CD8-positive, alpha-beta memory T cell (primary cell): Measurements from ENCODE around the gene WDR35. TPM values are rescaled to one million over a fixed set of nuclear protein-coding genes. Genes with fewer than 3 reads are reported as not detected.
"Not testable (repeated sequence)": the region's sequence is repeated elsewhere in the genome, so short reads cannot be mapped to it uniquely, and the experiment has no call there.

Source experiments
- CTCF ChIA-PET: fragments of 350-600 bp; sonication (Branson Sonifier 250); formaldehyde crosslinking; loops from one replicate; lab custom pipeline; 2021; ENCODE audit warnings: antibody characterized with exemption; lab: Charles Lee
- POLR2A ChIA-PET: fragments of 350-600 bp; sonication (Branson Sonifier 250); formaldehyde crosslinking; loops from one replicate; lab custom pipeline; 2021; ENCODE audit warnings: antibody characterized with exemption; lab: Charles Lee
- DNase-seq, 5 donors: peaks; one replicate each; pipeline versions ENCODE4 v3.0.0 to v3.0.0-alpha.2; 2020 to 2022; ENCODE audit warnings: mixed read lengths in 1 of 5
- H3K27ac ChIP-seq: one replicate; pipeline ENCODE4 v1.7.0; 2013; ENCODE audit warnings: low read depth, mild to moderate bottlenecking, low read length, moderate library complexity
- H3K27me3 ChIP-seq: 2 replicates; pipeline ENCODE4 v1.7.0; 2013; ENCODE audit warnings: low read length, mild to moderate bottlenecking; ENCODE audit not compliant: insufficient read depth, poor library complexity, severe bottlenecking
- H3K36me3 ChIP-seq: 2 replicates; pipeline ENCODE4 v1.7.0; 2013; ENCODE audit warnings: mild to moderate bottlenecking, low read length, moderate library complexity; ENCODE audit not compliant: insufficient read depth
- H3K4me1 ChIP-seq: 2 replicates; pipeline ENCODE4 v1.7.0; 2013; ENCODE audit warnings: mild to moderate bottlenecking, low read length, moderate library complexity; ENCODE audit not compliant: insufficient read depth
- H3K4me3 ChIP-seq: 2 replicates; pipeline ENCODE4 v1.7.0; 2013; ENCODE audit warnings: mild to moderate bottlenecking, low read length
- H3K9me3 ChIP-seq: 2 replicates; pipeline ENCODE4 v1.7.0; 2013; ENCODE audit warnings: mild to moderate bottlenecking, low read length
- H3K27ac Mint-ChIP-seq, 8 donors: one replicate each; pipeline ENCODE4 v1.8.0; 2020 to 2021; ENCODE audit warnings: mixed read lengths in 8 of 8, mild to moderate bottlenecking in 6 of 8, inconsistent platforms in 3 of 8, moderate library complexity in 3 of 8
- H3K27me3 Mint-ChIP-seq, 2 donors: one replicate each; pipeline ENCODE4 v1.8.0; 2020 to 2021; ENCODE audit warnings: mixed read lengths in 2 of 2, mild to moderate bottlenecking in 1 of 2, moderate library complexity in 1 of 2
- H3K36me3 Mint-ChIP-seq, 3 donors: one replicate each; pipeline ENCODE4 v1.8.0; 2020 to 2021; ENCODE audit warnings: mixed read lengths in 3 of 3, inconsistent platforms in 1 of 3, mild to moderate bottlenecking in 1 of 3
- H3K4me1 Mint-ChIP-seq, 3 donors: one replicate each; pipeline ENCODE4 v1.8.0; 2020 to 2021; ENCODE audit warnings: mixed read lengths in 3 of 3, inconsistent platforms in 1 of 3, mild to moderate bottlenecking in 1 of 3
- H3K4me3 Mint-ChIP-seq, 7 donors: one replicate each; pipeline ENCODE4 v1.8.0; 2020 to 2021; ENCODE audit warnings: mixed read lengths in 7 of 7, mild to moderate bottlenecking in 6 of 7, moderate library complexity in 4 of 7, inconsistent platforms in 2 of 7
- H3K9me3 Mint-ChIP-seq, 5 donors: one replicate each; pipeline ENCODE4 v1.8.0; 2020 to 2022; ENCODE audit warnings: mixed read lengths in 5 of 5, mild to moderate bottlenecking in 3 of 5, moderate library complexity in 2 of 5, inconsistent platforms in 1 of 5
- polyA plus RNA-seq: library from polyadenylated mRNA; unstranded; fragments of 300-500 nt; fragmentation: Illumina TruSeq; gene quantifications from one replicate; pipeline ENCODE4 v1.2.3, GENCODE V29; 2021
- total RNA-seq, 2 experiments: library from RNA; stranded (reverse); gene quantifications; one replicate each; pipeline ENCODE4 v1.2.3, GENCODE V29; 2021

The WDR35 gene
- total and polyA plus RNA-seq, 3 experiments from 2014 or later, result 1.6 to 12.0 (median 11.0) TPM

- Mint-ChIP-seq H3K4me1 (no peaks in the 10 kb centered on the region), H3K27me3 (no peaks in the 10 kb centered on the region), H3K9me3 (peaks cover 20 to 44% (median 33%) of the 10 kb centered on the region in 5 donors), H3K36me3 (peaks cover 34 to 69% (median 57%) of the 10 kb centered on the region in 3 donors), H3K27ac (no peak overlapping the region), H3K4me3 (no peak overlapping the region)
- ChIA-PET CTCF (no interaction called here), POLR2A (no interaction called here)
- no peak for DNase-seq
- Histone ChIP-seq H3K36me3 (peaks cover 4% of the 10 kb centered on the region), H3K4me3 (no peak overlapping the region), H3K27me3 (no peaks in the 10 kb centered on the region), H3K9me3 (peaks cover 7% of the 10 kb centered on the region), H3K4me1 (no peaks in the 10 kb centered on the region), H3K27ac (no peak overlapping the region)
These were observed 60.7 kb downstream of the WDR35 start for GRCh38 chr2:19929226-19929625.

- H3K27me3 ChIP-seq, H3K4me3 ChIP-seq, CTCF ChIA-PET, H3K4me1 ChIP-seq, DNase-seq, H3K27ac ChIP-seq, POLR2A ChIA-PET, H3K4me1 Mint-ChIP-seq, H3K27me3 Mint-ChIP-seq, H3K36me3 ChIP-seq, H3K4me3 Mint-ChIP-seq, H3K9me3 ChIP-seq, H3K27ac Mint-ChIP-seq: not testable (repeated sequence)
- Mint-ChIP-seq H3K9me3 (peaks cover 23 to 44% (median 33%) of the 10 kb centered on the region in 5 donors), H3K36me3 (peaks cover 38 to 69% (median 67%) of the 10 kb centered on the region in 3 donors)
These were observed 62.1 kb downstream of the WDR35 start for GRCh38 chr2:19927816-19928215.

GRCh38 chr2:19924526-19924925 is 65.4 kb downstream of the WDR35 start:
- H3K27ac ChIP-seq, H3K4me3 Mint-ChIP-seq, H3K4me3 ChIP-seq, H3K27me3 ChIP-seq, H3K36me3 ChIP-seq, H3K27me3 Mint-ChIP-seq, DNase-seq, H3K4me1 Mint-ChIP-seq, CTCF ChIA-PET, H3K9me3 ChIP-seq, H3K27ac Mint-ChIP-seq, POLR2A ChIA-PET, H3K4me1 ChIP-seq: not testable (repeated sequence)
- H3K36me3 Mint-ChIP-seq, result peaks cover 36 to 75% (median 54%) of the 10 kb centered on the region in 3 donors
- peaks cover 23 to 35% (median 31%) of the 10 kb centered on the region in 5 donors for H3K9me3 Mint-ChIP-seq

DNA sequence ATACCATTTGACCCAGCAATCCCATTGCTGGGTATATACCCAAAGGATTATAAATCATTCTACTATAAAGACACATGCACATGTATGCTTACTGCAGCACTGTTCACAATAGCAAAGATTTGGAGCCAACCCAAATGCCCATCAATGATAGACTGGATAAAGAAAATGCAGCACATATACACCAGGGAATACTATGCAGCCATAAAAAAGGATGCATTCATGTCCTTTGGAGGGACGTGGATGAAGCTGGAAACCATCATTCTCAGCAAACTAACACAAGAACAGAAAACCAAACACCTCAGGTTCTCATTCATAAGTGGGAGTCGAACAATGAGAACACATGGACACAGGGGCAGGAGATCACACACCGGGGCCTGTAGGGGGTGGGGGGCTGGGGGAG is 67.7 kb downstream of the WDR35 start:
- CTCF ChIA-PET, H3K36me3 ChIP-seq, H3K27me3 Mint-ChIP-seq, H3K4me1 ChIP-seq, H3K9me3 ChIP-seq, H3K4me3 ChIP-seq, H3K4me3 Mint-ChIP-seq, H3K27ac Mint-ChIP-seq, H3K27me3 ChIP-seq, H3K27ac ChIP-seq, POLR2A ChIA-PET, DNase-seq, H3K4me1 Mint-ChIP-seq: not testable (repeated sequence)
- Mint-ChIP-seq H3K9me3 (peaks cover 9 to 15% (median 12%) of the 10 kb centered on the region in 5 donors), H3K36me3 (peaks cover 42 to 63% (median 43%) of the 10 kb centered on the region in 3 donors)

GRCh38 chr2:19916385-19916950 is 73.4 kb downstream of the WDR35 start:
- Mint-ChIP-seq H3K27ac (no peak overlapping the region), H3K9me3 (no peaks in the 10 kb centered on the region), H3K4me3 (no peak overlapping the region), H3K36me3 (peaks cover 20 to 32% (median 30%) of the 10 kb centered on the region in 3 donors), H3K27me3 (no peaks in the 10 kb centered on the region), H3K4me1 (peaks cover 0 to 1% (median 0%) of the 10 kb centered on the region in 3 donors)
- DNase-seq, result no peak
- CTCF ChIA-PET, result no interaction called here
- Histone ChIP-seq H3K4me1 (no peaks in the 10 kb centered on the region), H3K27me3 (no peaks in the 10 kb centered on the region), H3K9me3 (no peaks in the 10 kb centered on the region), H3K36me3 (no peaks in the 10 kb centered on the region), H3K4me3 (no peak overlapping the region), H3K27ac (no peak overlapping the region)
- POLR2A ChIA-PET, result no interaction called here

DNA sequence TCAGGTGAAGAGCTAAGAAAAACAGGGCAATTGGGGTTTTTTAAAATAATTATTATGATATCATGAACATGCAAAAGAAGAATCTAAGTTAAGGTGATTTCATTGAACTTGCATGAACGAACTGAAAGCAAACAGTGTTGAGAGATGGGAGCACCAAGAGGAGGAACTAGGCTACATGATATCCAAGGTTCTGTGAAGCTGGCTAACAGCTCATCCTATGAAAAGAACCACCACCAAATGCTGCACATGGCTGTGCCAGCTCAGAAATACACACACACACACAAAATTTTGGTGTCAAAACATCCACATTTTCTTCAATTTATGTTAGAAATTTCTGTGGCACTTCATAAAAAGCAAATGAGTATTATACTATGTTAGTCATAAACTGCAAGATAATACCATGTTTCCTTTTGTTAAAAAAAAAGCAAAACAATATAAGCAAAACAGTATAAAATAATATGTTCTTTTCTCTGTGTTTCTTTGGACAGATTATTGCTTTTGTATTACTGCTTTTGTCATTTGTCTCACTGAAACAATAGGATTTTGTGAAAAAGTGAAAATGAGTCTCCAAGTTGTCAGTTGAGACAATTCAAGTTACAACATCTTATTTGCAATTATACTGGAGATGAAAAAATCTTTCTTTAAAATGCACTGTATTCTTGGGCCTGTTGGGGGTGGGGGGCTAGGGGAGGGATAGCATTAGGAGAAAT is 75.5 kb downstream of the WDR35 start:
- peaks cover 16 to 24% (median 21%) of the 10 kb centered on the region in 3 donors for H3K36me3 Mint-ChIP-seq
- peaks cover 0 to 1% (median 0%) of the 10 kb centered on the region in 3 donors for H3K4me1 Mint-ChIP-seq
- H3K4me3 Mint-ChIP-seq, result no peak overlapping the region
- no peaks in the 10 kb centered on the region for H3K9me3 ChIP-seq
- H3K27me3 Mint-ChIP-seq, result no peaks in the 10 kb centered on the region
- H3K36me3 ChIP-seq, result no peaks in the 10 kb centered on the region
- DNase-seq, result no peak
- no peak overlapping the region for H3K27ac Mint-ChIP-seq
- H3K27me3 ChIP-seq, result no peaks in the 10 kb centered on the region
- CTCF ChIA-PET, result interaction anchor here (0.9 kb wide), 1 partner anchor 50 kb away, joined by 3 read pairs; no protein-coding TSS in a partner anchor
- no peak overlapping the region for H3K4me3 ChIP-seq
- H3K9me3 Mint-ChIP-seq, result no peaks in the 10 kb centered on the region
- POLR2A ChIA-PET, result no interaction called here
- no peak overlapping the region for H3K27ac ChIP-seq
- H3K4me1 ChIP-seq, result no peaks in the 10 kb centered on the region

DNA sequence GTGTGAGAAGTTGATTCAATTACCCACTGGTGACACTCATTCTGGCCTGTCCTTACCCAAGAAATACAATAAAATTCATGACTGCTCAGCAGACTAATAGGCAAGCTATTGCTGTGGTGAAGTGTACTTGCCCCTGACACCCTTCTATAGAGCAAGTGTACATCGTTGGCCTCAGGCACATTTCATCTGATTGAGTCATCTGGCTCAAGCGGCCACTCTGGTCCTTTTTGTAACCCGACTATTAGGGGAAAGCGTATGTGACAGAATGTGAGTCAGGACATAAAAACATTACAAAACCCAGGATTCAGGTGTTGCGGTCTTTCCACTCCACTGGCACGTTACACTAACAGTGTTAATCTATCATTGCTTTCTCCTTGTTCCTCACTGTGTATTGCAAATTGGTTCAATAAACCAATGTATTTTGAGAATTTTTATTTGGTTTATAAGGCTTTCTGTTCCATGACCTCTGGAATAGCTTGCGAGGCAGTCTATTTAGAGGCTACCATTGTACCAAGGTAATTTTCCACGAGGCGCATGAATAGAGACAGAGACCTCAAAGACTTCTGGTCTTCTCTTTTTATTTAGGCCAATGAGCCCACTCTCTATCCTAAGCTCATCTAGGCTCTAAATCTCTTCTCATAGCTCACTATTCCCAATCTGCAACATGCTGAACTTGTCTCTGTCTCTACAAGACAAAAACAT is 77.9 kb downstream of the WDR35 start:
- H3K36me3 ChIP-seq, result no peaks in the 10 kb centered on the region
- DNase-seq, result no peak
- Mint-ChIP-seq H3K27me3 (no peaks in the 10 kb centered on the region), H3K27ac (no peak overlapping the region), H3K9me3 (no peaks in the 10 kb centered on the region), H3K4me1 (no peaks in the 10 kb centered on the region), H3K4me3 (no peak overlapping the region), H3K36me3 (peaks cover 6 to 12% (median 12%) of the 10 kb centered on the region in 3 donors)
- no peaks in the 10 kb centered on the region for H3K4me1 ChIP-seq
- POLR2A ChIA-PET, result no interaction called here
- H3K27me3 ChIP-seq, result no peaks in the 10 kb centered on the region
- no peaks in the 10 kb centered on the region for H3K9me3 ChIP-seq
- CTCF ChIA-PET, result no interaction called here
- no peak overlapping the region for H3K4me3 ChIP-seq
- no peak overlapping the region for H3K27ac ChIP-seq

DNA sequence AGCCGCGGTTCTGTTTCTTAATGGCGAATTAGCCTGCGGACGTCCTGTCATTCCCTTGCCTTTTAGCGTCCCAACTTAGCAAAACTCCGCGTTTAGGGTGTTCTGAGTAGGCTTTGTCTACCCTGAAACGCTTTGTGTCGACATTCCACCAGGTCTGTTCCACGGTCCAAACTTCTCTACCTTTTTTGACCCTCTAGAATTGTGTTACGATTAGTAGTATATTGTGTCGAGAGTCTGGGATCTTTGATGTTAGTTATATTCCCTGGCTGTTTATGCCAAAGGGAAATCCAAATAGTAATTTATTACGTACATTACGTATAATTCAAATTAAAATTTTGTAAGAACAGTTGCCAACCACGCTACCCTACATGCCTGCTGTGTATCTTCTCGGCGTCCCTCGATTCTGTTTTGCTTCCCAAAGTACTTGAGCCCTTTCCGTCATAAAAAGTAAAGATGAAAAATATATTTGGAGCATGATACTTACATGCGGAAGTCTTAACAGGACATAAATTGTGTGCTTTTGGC is 87.6 kb downstream of the WDR35 start:
- Mint-ChIP-seq H3K9me3 (no peaks in the 10 kb centered on the region), H3K36me3 (peaks cover 3 to 30% (median 4%) of the 10 kb centered on the region in 3 donors), H3K27me3 (peaks cover 7 to 15% of the 10 kb centered on the region in 2 donors), H3K4me3 (peak overlapping the region; percentile 85 to 99 (median 96)), H3K27ac (peak overlapping the region; percentile 91 to 100 (median 99)), H3K4me1 (peaks cover 30 to 42% (median 36%) of the 10 kb centered on the region in 3 donors)
- POLR2A ChIA-PET, result no interaction called here
- peak overlapping the region; percentile 94 for H3K27ac ChIP-seq
- H3K9me3 ChIP-seq, result no peaks in the 10 kb centered on the region
- peak overlapping the region; percentile 97 for H3K4me3 ChIP-seq
- peaks cover 31% of the 10 kb centered on the region for H3K4me1 ChIP-seq
- CTCF ChIA-PET, result no interaction called here
- no peak for DNase-seq
- H3K27me3 ChIP-seq, result no peaks in the 10 kb centered on the region
- no peaks in the 10 kb centered on the region for H3K36me3 ChIP-seq
